Fibroblast of upper back skin (primary cell): Measurements from ENCODE around the gene SEL1L2.

Experiments
- DNase-seq: peaks from one replicate; pipeline ENCODE4 v3.0.0-alpha.2; 2013

Gene SEL1L2

GRCh38 chr20:13863244-13863643 lies 127.2 kb downstream of the SEL1L2 start:
- no peak for DNase-seq

GRCh38 chr20:13862245-13862644 lies 128.2 kb downstream of the SEL1L2 start:
- no peak for DNase-seq

- no peak for DNase-seq
These were observed 131.5 kb downstream of the SEL1L2 start for GRCh38 chr20:13858871-13859270.

- no peak for DNase-seq
These were observed 132.0 kb downstream of the SEL1L2 start for GRCh38 chr20:13858439-13858838.

- DNase-seq, result no peak
These were observed 132.5 kb downstream of the SEL1L2 start for GRCh38 chr20:13857961-13858360.

- no peak for DNase-seq
These were observed 133.1 kb downstream of the SEL1L2 start for GRCh38 chr20:13857304-13857703.

- DNase-seq, result no peak
These were observed 134.1 kb downstream of the SEL1L2 start for GRCh38 chr20:13856354-13856753.

GRCh38 chr20:13855613-13856012 lies 134.8 kb downstream of the SEL1L2 start:
- DNase-seq, result no peak

- peak; percentile 44 for DNase-seq
These were observed 138.1 kb downstream of the SEL1L2 start for GRCh38 chr20:13852306-13852705.

- no peak for DNase-seq
These were observed 139.1 kb downstream of the SEL1L2 start for GRCh38 chr20:13851279-13851678.

- DNase-seq, result no peak
These were observed 146.1 kb downstream of the SEL1L2 start for GRCh38 chr20:13844296-13844695.

GRCh38 chr20:13841206-13841605 lies 149.2 kb downstream of the SEL1L2 start:
- DNase-seq, result no peak

GRCh38 chr20:13840093-13840465 lies 150.3 kb downstream of the SEL1L2 start:
- DNase-seq, result no peak

- DNase-seq, result peak; percentile 93
These were observed 150.9 kb downstream of the SEL1L2 start for GRCh38 chr20:13839421-13840092.

- DNase-seq, result no peak
These were observed 151.8 kb downstream of the SEL1L2 start for GRCh38 chr20:13838664-13839063.

GRCh38 chr20:13831476-13831875 lies 158.9 kb downstream of the SEL1L2 start:
- DNase-seq, result no peak

- DNase-seq, result no peak
These were observed 164.9 kb downstream of the SEL1L2 start for GRCh38 chr20:13825465-13825864.

GRCh38 chr20:13824459-13824858 lies 166.0 kb downstream of the SEL1L2 start:
- no peak for DNase-seq

- DNase-seq, result peak; percentile 24
These were observed 168.0 kb downstream of the SEL1L2 start for GRCh38 chr20:13822459-13822858.

GRCh38 chr20:13821876-13822275 lies 168.5 kb downstream of the SEL1L2 start:
- DNase-seq, result peak; percentile 25

- peak; percentile 64 for DNase-seq
These were observed 170.3 kb downstream of the SEL1L2 start for GRCh38 chr20:13819885-13820645.

GRCh38 chr20:13817342-13817741 lies 173.1 kb downstream of the SEL1L2 start:
- DNase-seq, result no peak

- DNase-seq, result no peak
These were observed 173.7 kb downstream of the SEL1L2 start for GRCh38 chr20:13816757-13817156.

- no peak for DNase-seq
These were observed 175.7 kb downstream of the SEL1L2 start for GRCh38 chr20:13814672-13815071.

- DNase-seq, result no peak
These were observed 176.5 kb downstream of the SEL1L2 start for GRCh38 chr20:13813910-13814309.
